ENCODE results near the gene TMCO1. TPM values are rescaled to one million over a fixed set of nuclear protein-coding genes. Genes with fewer than 3 reads are reported as not detected.
"Not testable (repeated sequence)": the region's sequence is repeated elsewhere in the genome, so short reads cannot be mapped to it uniquely, and the experiment has no call there.

The TMCO1 gene
- polyA plus RNA-seq, 2 of the 4 experiments (the other 2 are of a cell fraction): 154 to 220 TPM

- TF ChIP-seq TFCP2L1 (CRISPR knock-in tag; IDR thresholded peaks at IDR 0.05): no peak
- 62% methylated on average over 11 of the region's 11 CpGs for WGBS (ENCODE audit: missing lambda C conversion rate)
- H3K4me2 ChIP-seq: no peak overlapping the region
- ATAC-seq: peak; percentile 33 to 50; a peak in 5 of 6 replicates
- no peak overlapping the region for H3K4me3 ChIP-seq
- CTCF ChIA-PET: interaction anchor here (0.7 to 2.1 kb wide), 6 partner anchors 10 to 217 kb away, joined by 3 to 10 read pairs (median 4); partner anchors contain the start of gene ALDH9A1
- no peak for DNase-seq (ENCODE audit: low read depth in 1 of 2, low spot score in 1 of 2)
- peaks cover 2% of the 10 kb centered on the region; the same call in 1 of the 3 replicates for H3K9me3 ChIP-seq
- POLR2A ChIA-PET: no interaction called here
- no peak overlapping the region for H3K27ac ChIP-seq
- FAIRE-seq: no peak
- peaks cover 4% of the 10 kb centered on the region; the same call in 2 of the 3 replicates for H3K4me1 ChIP-seq
Measured at GRCh38 chr1:165707984-165708706, 60.5 kb downstream of the TMCO1 start.

GRCh38 chr1:165703648-165704047 is 65.0 kb downstream of the TMCO1 start:
- ChIA-PET CTCF (interaction anchor here (0.7 to 1.7 kb wide), 5 partner anchors 11 to 211 kb away, joined by 3 to 5 read pairs (median 3); no protein-coding TSS in a partner anchor), POLR2A (no interaction called here)
- H3K9me3 ChIP-seq: no peaks in the 10 kb centered on the region
- no peak overlapping the region for H3K4me2 ChIP-seq
- no peak overlapping the region for H3K27ac ChIP-seq
- no peak for DNase-seq (ENCODE audit: low read depth in 1 of 2, low spot score in 1 of 2)
- no peak for ATAC-seq
- peaks cover 4% of the 10 kb centered on the region; the same call in 2 of the 3 replicates for H3K4me1 ChIP-seq
- WGBS (ENCODE audit: missing lambda C conversion rate): 51% methylated on average over 2 of the region's 2 CpGs
- TF ChIP-seq ZC3H11A (IDR thresholded peaks at IDR 0.05): no peak
- TF ChIP-seq, protein P1, sequence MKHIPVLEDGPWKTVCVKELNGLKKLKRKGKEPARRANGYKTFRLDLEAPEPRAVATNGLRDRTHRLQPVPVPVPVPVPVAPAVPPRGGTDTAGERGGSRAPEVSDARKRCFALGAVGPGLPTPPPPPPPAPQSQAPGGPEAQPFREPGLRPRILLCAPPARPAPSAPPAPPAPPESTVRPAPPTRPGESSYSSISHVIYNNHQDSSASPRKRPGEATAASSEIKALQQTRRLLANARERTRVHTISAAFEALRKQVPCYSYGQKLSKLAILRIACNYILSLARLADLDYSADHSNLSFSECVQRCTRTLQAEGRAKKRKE (CRISPR knock-in tag; IDR thresholded peaks at IDR 0.05; ENCODE audit: low read depth): no peak
- TF ChIP-seq EP300 (IDR thresholded peaks at IDR 0.05): no peak
- no peak for TF ChIP-seq FOSL2 (IDR thresholded peaks at IDR 0.05)
- 0 out of 2 replicates have a peak, but pooled peaks have one; percentile 18 for TF ChIP-seq FOSL2 (CRISPR knock-in tag; IDR thresholded peaks at IDR 0.05)
- TF ChIP-seq JUNB (IDR thresholded peaks at IDR 0.05): no peak
- TF ChIP-seq MAX (IDR thresholded peaks at IDR 0.05): no peak
- TF ChIP-seq CHD2 (IDR thresholded peaks at IDR 0.05; ENCODE audit: low read length, partially characterized antibody): no peak
- no peak for TF ChIP-seq PHF8 (IDR thresholded peaks at IDR 0.05; ENCODE audit: borderline replicate concordance, low read depth)
- H3K4me3 ChIP-seq: no peak overlapping the region
- no peak for FAIRE-seq

GRCh38 chr1:165701922-165702321 is 66.7 kb downstream of the TMCO1 start:
- 82% methylated on average over 7 of the region's 7 CpGs for WGBS (ENCODE audit: missing lambda C conversion rate)
- H3K27ac ChIP-seq; FAIRE-seq; DNase-seq (ENCODE audit: low read depth in 1 of 2, low spot score in 1 of 2); POLR2A ChIA-PET; H3K4me1 ChIP-seq; H3K4me2 ChIP-seq; H3K9me3 ChIP-seq; H3K4me3 ChIP-seq; ATAC-seq: not testable (repeated sequence)
- CTCF ChIA-PET: interaction anchor here (0.7 to 1.2 kb wide), 2 partner anchors 10 to 207 kb away, joined by 3 read pairs; no protein-coding TSS in a partner anchor

- Histone ChIP-seq H3K4me3 (no peak overlapping the region), H3K27ac (no peak overlapping the region; a peak in 1 of 6 replicates), H3K4me2 (no peak overlapping the region), H3K4me1 (peaks cover 19% of the 10 kb centered on the region), H3K9me3 (no peaks in the 10 kb centered on the region)
- POLR2A ChIA-PET: no interaction called here
- CTCF ChIA-PET: interaction anchor here (1.1 to 3.0 kb wide), 4 partner anchors 38 to 215 kb away, joined by 3 to 15 read pairs (median 6); no protein-coding TSS in a partner anchor
- WGBS (ENCODE audit: missing lambda C conversion rate): 89% methylated on average over 3 of the region's 3 CpGs
- TF ChIP-seq RAD21 (conservative IDR thresholded peaks at IDR 0.05 in 1 of 2, IDR thresholded peaks at IDR 0.05 in 1 of 2) (no peak), BCL3 (IDR thresholded peaks at IDR 0.05) (no peak)
- DNase-seq (ENCODE audit: low read depth in 1 of 2, low spot score in 1 of 2) (no peak), ATAC-seq (no peak), FAIRE-seq (no peak)
Measured at GRCh38 chr1:165699577-165699976, 69.1 kb downstream of the TMCO1 start.

DNA sequence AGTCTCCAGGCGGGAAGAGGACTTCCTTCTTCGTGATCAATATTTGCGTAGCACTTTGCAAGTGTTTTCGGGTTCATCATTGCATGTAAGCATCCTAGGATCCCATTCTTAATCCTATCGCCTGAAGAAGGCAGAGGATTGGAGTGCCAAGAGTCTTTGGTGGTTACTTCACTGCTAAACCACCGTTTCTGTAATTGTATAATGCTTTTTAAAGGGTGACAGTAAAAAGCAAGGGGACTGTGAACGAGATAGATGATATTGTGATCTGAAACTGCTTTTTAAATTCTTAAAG is 70.0 kb downstream of the TMCO1 start:
- 3% methylated on average over 7 of the region's 7 CpGs for WGBS (ENCODE audit: missing lambda C conversion rate)
- POLR2A ChIA-PET: interaction anchor here (0.9 to 1.7 kb wide), 7 partner anchors 40 to 225 kb away, joined by 3 to 8 read pairs (median 4); partner anchors contain the start of gene TMCO1
- CTCF ChIA-PET: interaction anchor here (0.6 to 3.0 kb wide), 12 partner anchors 8 to 215 kb away, joined by 3 to 15 read pairs (median 4); no protein-coding TSS in a partner anchor

More for the DNA sequence above, 70.0 kb downstream of the TMCO1 start:
- Histone ChIP-seq H3K27ac (peak overlapping the region; percentile 93 to 99), H3K4me1 (peaks cover 16% of the 10 kb centered on the region), H3K4me3 (peak overlapping the region; percentile 93), H3K9me3 (no peaks in the 10 kb centered on the region), H3K4me2 (peak overlapping the region; percentile 89)
- no peak for FAIRE-seq
- 0 out of 6 replicates have a peak, but pooled peaks of 1 of the 2 experiments have one; percentile 20 for ATAC-seq
- TF ChIP-seq FOSB (CRISPR knock-in tag; IDR thresholded peaks at IDR 0.05) (no peak), BCL3 (IDR thresholded peaks at IDR 0.05) (no peak), ZC3H11A (IDR thresholded peaks at IDR 0.05) (no peak), ZFP36 (IDR thresholded peaks at IDR 0.05; ENCODE audit: borderline replicate concordance, partially characterized antibody) (no peak), MAX (IDR thresholded peaks at IDR 0.05) (peak; percentile 38; the same call in 1 of the 2 replicates), BHLHE40 (IDR thresholded peaks at IDR 0.05; ENCODE audit: low read depth, low read length) (no peak), KDM1A (IDR thresholded peaks at IDR 0.05; ENCODE audit: low read depth) (no peak)
- no peak for DNase-seq (ENCODE audit: low read depth in 1 of 2, low spot score in 1 of 2)

Data from A549 (cell line).